ENCODE results near the gene SPRTN.

DNA sequence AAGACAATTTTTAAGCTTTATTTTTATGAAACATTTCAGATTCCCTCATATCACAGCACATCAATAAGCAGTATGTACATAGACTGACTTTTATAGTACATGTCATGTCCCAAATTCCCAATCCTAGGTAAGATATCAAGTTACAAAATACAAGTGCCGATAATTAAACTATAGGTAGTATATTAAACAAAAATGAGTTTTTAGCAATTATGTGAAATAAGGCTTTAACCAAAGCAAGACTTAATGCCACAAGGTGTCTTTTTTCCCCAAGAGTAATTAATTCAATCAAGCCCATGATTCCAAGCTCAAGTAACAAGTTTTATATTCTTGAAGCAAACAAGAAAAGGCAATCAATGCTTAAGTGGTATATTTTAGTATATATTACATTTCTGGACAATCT, 5.3 kb upstream of the SPRTN start:
- TF ChIP-seq CTCF (IDR thresholded peaks at IDR 0.05; ENCODE audit: low read depth, low read length, missing input control) (no peak), GABPA (IDR thresholded peaks at IDR 0.05 in 1 of 2, conservative IDR thresholded peaks at IDR 0.05 in 1 of 2) (no peak), SP1 (IDR thresholded peaks at IDR 0.05) (no peak), ATF3 (IDR thresholded peaks at IDR 0.05) (no peak), RAD21 (IDR thresholded peaks at IDR 0.05) (no peak), ZBTB33 (IDR thresholded peaks at IDR 0.05) (no peak), TAF1 (conservative IDR thresholded peaks at IDR 0.05) (no peak), REST (IDR thresholded peaks at IDR 0.05) (no peak), NR2F2 (IDR thresholded peaks at IDR 0.05) (no peak), RXRA (IDR thresholded peaks at IDR 0.05) (no peak), YY1 (IDR thresholded peaks at IDR 0.05) (no peak)
- TF ChIP-seq, protein P1, sequence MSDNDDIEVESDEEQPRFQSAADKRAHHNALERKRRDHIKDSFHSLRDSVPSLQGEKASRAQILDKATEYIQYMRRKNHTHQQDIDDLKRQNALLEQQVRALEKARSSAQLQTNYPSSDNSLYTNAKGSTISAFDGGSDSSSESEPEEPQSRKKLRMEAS (IDR thresholded peaks at IDR 0.05), result no peak
